AG04450 (cell line): Measurements from ENCODE around the gene PITPNB. TPM values are rescaled to one million over a fixed set of nuclear protein-coding genes. Genes with fewer than 3 reads are reported as not detected.

ENCODE experiments used
- CTCF ChIA-PET: fragments of 300-600, 350-600 bp; formaldehyde crosslinking; extraction: SDS; loops from one replicate; lab custom pipeline; 2022; ENCODE audit warnings: antibody characterized with exemption, inconsistent platforms; lab: Charles Lee
- POLR2A ChIA-PET: fragments of 350-600 bp; formaldehyde crosslinking; extraction: SDS; loops from one replicate; lab custom pipeline; 2021; ENCODE audit warnings: antibody characterized with exemption, inconsistent platforms; lab: Yijun Ruan, JAX
- DNase-seq: peaks from one replicate; pipeline ENCODE4 v3.0.0-alpha.2; 2011; ENCODE audit warnings: low read depth, low spot score
- H3K27ac ChIP-seq: one replicate; pipeline ENCODE4 v1.5.1; 2012; ENCODE audit warnings: low read depth, low read length, control low read depth
- H3K27me3 ChIP-seq: one replicate; pipeline ENCODE4 v1.6.0; 2012; ENCODE audit warnings: low read length; ENCODE audit not compliant: control insufficient read depth, insufficient read depth
- H3K4me3 ChIP-seq: 2 replicates; pipeline ENCODE4 v1.5.1; 2011; ENCODE audit warnings: mild to moderate bottlenecking, low read depth, low read length, control low read depth
- H3K9me3 ChIP-seq: 2 replicates; pipeline ENCODE4 v1.5.1; 2012; ENCODE audit warnings: low read length; ENCODE audit not compliant: control insufficient read depth, insufficient read depth
- CTCF ChIP-seq: IDR thresholded peaks from 2 replicates; pipeline ENCODE4 v1.5.1; 2011; ENCODE audit warnings: low read depth, low read length, control low read depth, inconsistent platforms
- polyA plus RNA-seq: library from polyadenylated mRNA; depleted of rRNA; stranded (reverse); fragments of >200 nt; gene quantifications from 2 replicates; pipeline ENCODE4 v1.2.3, GENCODE V29; 2011

Gene PITPNB
- polyA plus RNA-seq, 1 experiment, result 119 TPM

DNA sequence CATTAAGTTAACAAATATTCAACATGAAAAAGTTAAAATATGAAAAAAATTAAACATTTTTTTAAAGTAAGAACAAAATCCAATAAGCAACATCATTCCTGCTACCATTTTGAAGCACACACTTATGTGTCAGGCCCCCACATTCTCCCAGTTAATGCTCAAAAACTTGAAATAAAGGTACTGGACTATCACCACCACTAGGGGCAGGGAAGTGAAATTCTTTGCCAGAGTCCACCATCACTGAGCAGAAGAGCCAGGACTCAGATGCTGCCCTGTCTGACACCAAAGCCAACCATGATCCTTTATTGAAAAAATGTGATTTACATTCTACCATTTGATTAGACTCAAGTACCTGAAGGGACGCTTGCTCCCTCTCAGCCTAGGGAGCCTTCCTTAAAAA lies 39.1 kb downstream of the PITPNB start:
- Histone ChIP-seq H3K9me3 (no peaks in the 10 kb centered on the region), H3K4me3 (no peak overlapping the region), H3K27ac (no peak overlapping the region), H3K27me3 (no peaks in the 10 kb centered on the region)
- TF ChIP-seq CTCF, result peak; percentile 73
- ChIA-PET POLR2A (no interaction called here), CTCF (interaction anchor here (0.6 to 3.4 kb wide), 21 partner anchors 8 to 474 kb away, joined by 3 to 17 read pairs (median 4); no protein-coding TSS in a partner anchor)
- DNase-seq, result no peak

- Histone ChIP-seq H3K9me3 (no peaks in the 10 kb centered on the region), H3K4me3 (no peak overlapping the region), H3K27ac (no peak overlapping the region), H3K27me3 (no peaks in the 10 kb centered on the region)
- ChIA-PET POLR2A (no interaction called here), CTCF (interaction anchor here (0.7 to 2.9 kb wide), 10 partner anchors 8 to 1122 kb away, joined by 3 to 14 read pairs (median 4); no protein-coding TSS in a partner anchor)
- no peak for DNase-seq
- TF ChIP-seq CTCF, result no peak
Measured at GRCh38 chr22:27878541-27878940, 40.5 kb downstream of the PITPNB start.

- no peak overlapping the region for H3K4me3 ChIP-seq
- H3K9me3 ChIP-seq, result no peaks in the 10 kb centered on the region
- no peaks in the 10 kb centered on the region for H3K27me3 ChIP-seq
- TF ChIP-seq CTCF, result no peak
- CTCF ChIA-PET, result interaction anchor here (0.7 to 1.2 kb wide), 4 partner anchors 9 to 1121 kb away, joined by 3 to 8 read pairs (median 4); no protein-coding TSS in a partner anchor
- POLR2A ChIA-PET, result no interaction called here
- DNase-seq, result no peak
- H3K27ac ChIP-seq, result no peak overlapping the region
Measured at GRCh38 chr22:27877501-27877900, 41.6 kb downstream of the PITPNB start.

GRCh38 chr22:27876684-27877083 lies 42.4 kb downstream of the PITPNB start:
- no peak for TF ChIP-seq CTCF
- no peaks in the 10 kb centered on the region for H3K9me3 ChIP-seq
- H3K4me3 ChIP-seq, result no peak overlapping the region
- no peaks in the 10 kb centered on the region for H3K27me3 ChIP-seq
- POLR2A ChIA-PET, result no interaction called here
- H3K27ac ChIP-seq, result no peak overlapping the region
- CTCF ChIA-PET, result no interaction called here
- DNase-seq, result no peak

DNA sequence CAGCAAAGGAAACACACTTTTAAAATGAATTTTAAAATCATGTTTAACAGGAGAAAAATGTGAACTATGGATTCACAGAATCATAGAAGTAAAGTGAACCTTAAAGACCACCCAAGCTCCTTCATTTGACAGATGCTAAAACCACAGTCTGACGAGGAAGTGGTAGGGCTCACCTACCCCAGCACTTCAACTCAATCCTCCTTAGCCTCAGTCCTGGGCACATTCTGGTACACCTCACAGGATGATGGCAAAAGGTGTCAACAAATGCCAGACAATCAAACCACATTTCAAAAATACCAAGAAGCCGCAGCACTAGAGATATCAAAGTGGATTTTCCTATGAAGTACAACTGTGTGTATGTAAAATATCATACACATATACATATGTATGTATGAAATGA lies 43.1 kb downstream of the PITPNB start:
- DNase-seq, result no peak
- Histone ChIP-seq H3K9me3 (no peaks in the 10 kb centered on the region), H3K27ac (no peak overlapping the region), H3K27me3 (no peaks in the 10 kb centered on the region), H3K4me3 (no peak overlapping the region)
- POLR2A ChIA-PET, result no interaction called here
- TF ChIP-seq CTCF, result no peak
- CTCF ChIA-PET, result interaction anchor here (1.5 to 2.0 kb wide), 2 partner anchors 11 to 1198 kb away, joined by 4 to 13 read pairs; no protein-coding TSS in a partner anchor
